ENCODE data around the gene SORCS3.

Gene SORCS3

GRCh38 chr10:105161149-105161548, 520.1 kb downstream of the SORCS3 start:
- H3K9me3 ChIP-seq = no peaks in the 10 kb centered on the region
- H3K4me1 ChIP-seq (ENCODE audit: control insufficient read depth in 1 of 2, insufficient read depth in 1 of 2, low read depth in 1 of 2, low read length in 1 of 2) = no peaks in the 10 kb centered on the region
- no peak for TF ChIP-seq CTCF (IDR thresholded peaks at IDR 0.05)
- H3K27ac ChIP-seq = no peak overlapping the region
- no peak overlapping the region for H3K4me3 ChIP-seq (ENCODE audit: low read depth in 1 of 2, low read length in 1 of 2)
- no peaks in the 10 kb centered on the region for H3K27me3 ChIP-seq
- no peaks in the 10 kb centered on the region for H3K36me3 ChIP-seq

GRCh38 chr10:105161767-105162166, 520.7 kb downstream of the SORCS3 start:
- no peak for TF ChIP-seq CTCF (IDR thresholded peaks at IDR 0.05)
- H3K27me3 ChIP-seq = no peaks in the 10 kb centered on the region
- H3K36me3 ChIP-seq = no peaks in the 10 kb centered on the region
- H3K27ac ChIP-seq = no peak overlapping the region
- no peak overlapping the region for H3K4me3 ChIP-seq (ENCODE audit: low read depth in 1 of 2, low read length in 1 of 2)
- no peaks in the 10 kb centered on the region for H3K9me3 ChIP-seq
- H3K4me1 ChIP-seq (ENCODE audit: control insufficient read depth in 1 of 2, insufficient read depth in 1 of 2, low read depth in 1 of 2, low read length in 1 of 2) = no peaks in the 10 kb centered on the region

- H3K27me3 ChIP-seq = no peaks in the 10 kb centered on the region
- H3K36me3 ChIP-seq = no peaks in the 10 kb centered on the region
- no peaks in the 10 kb centered on the region for H3K4me1 ChIP-seq (ENCODE audit: control insufficient read depth in 1 of 2, insufficient read depth in 1 of 2, low read depth in 1 of 2, low read length in 1 of 2)
- H3K4me3 ChIP-seq (ENCODE audit: low read depth in 1 of 2, low read length in 1 of 2) = no peak overlapping the region
- H3K9me3 ChIP-seq = no peaks in the 10 kb centered on the region
- TF ChIP-seq CTCF (IDR thresholded peaks at IDR 0.05) = no peak
- no peak overlapping the region for H3K27ac ChIP-seq
These were observed 529.4 kb downstream of the SORCS3 start for GRCh38 chr10:105170521-105170920.

- Histone ChIP-seq H3K4me3 (ENCODE audit: low read depth in 1 of 2, low read length in 1 of 2) (no peak overlapping the region), H3K4me1 (ENCODE audit: control insufficient read depth in 1 of 2, insufficient read depth in 1 of 2, low read depth in 1 of 2, low read length in 1 of 2) (no peaks in the 10 kb centered on the region), H3K27ac (no peak overlapping the region), H3K27me3 (no peaks in the 10 kb centered on the region), H3K9me3 (no peaks in the 10 kb centered on the region), H3K36me3 (no peaks in the 10 kb centered on the region)
- no peak for TF ChIP-seq CTCF (IDR thresholded peaks at IDR 0.05)
These were observed 530.9 kb downstream of the SORCS3 start for GRCh38 chr10:105171945-105172344.

- H3K36me3 ChIP-seq = no peaks in the 10 kb centered on the region
- H3K4me3 ChIP-seq (ENCODE audit: low read depth in 1 of 2, low read length in 1 of 2) = no peak overlapping the region
- no peaks in the 10 kb centered on the region for H3K4me1 ChIP-seq (ENCODE audit: control insufficient read depth in 1 of 2, insufficient read depth in 1 of 2, low read depth in 1 of 2, low read length in 1 of 2)
- no peak for TF ChIP-seq CTCF (IDR thresholded peaks at IDR 0.05)
- no peaks in the 10 kb centered on the region for H3K27me3 ChIP-seq
- H3K9me3 ChIP-seq = no peaks in the 10 kb centered on the region
- no peak overlapping the region for H3K27ac ChIP-seq
These were observed 540.5 kb downstream of the SORCS3 start for GRCh38 chr10:105181626-105182025.

GRCh38 chr10:105183536-105183935, 542.4 kb downstream of the SORCS3 start:
- no peak overlapping the region for H3K27ac ChIP-seq
- H3K4me1 ChIP-seq (ENCODE audit: control insufficient read depth in 1 of 2, insufficient read depth in 1 of 2, low read depth in 1 of 2, low read length in 1 of 2) = no peaks in the 10 kb centered on the region
- H3K9me3 ChIP-seq = no peaks in the 10 kb centered on the region
- no peaks in the 10 kb centered on the region for H3K36me3 ChIP-seq
- H3K4me3 ChIP-seq (ENCODE audit: low read depth in 1 of 2, low read length in 1 of 2) = no peak overlapping the region
- no peak for TF ChIP-seq CTCF (IDR thresholded peaks at IDR 0.05)
- H3K27me3 ChIP-seq = no peaks in the 10 kb centered on the region

All from neutrophil (primary cell).